NB4 (cell line): Measurements from ENCODE around the gene RPS29.

Experiments
- CTCF ChIP-seq: IDR thresholded peaks from one replicate; pipeline ENCODE4 v1.5.1; 2012; ENCODE audit warnings: low read depth, low read length
- POLR2A ChIP-seq: IDR thresholded peaks from 2 replicates; pipeline ENCODE4 v1.6.1; 2011; ENCODE audit warnings: mild to moderate bottlenecking; ENCODE audit not compliant: insufficient read length; ENCODE audit errors: extremely low read depth

GRCh38 chr14:49582113-49582977 is 3.8 kb downstream of the RPS29 start:
- TF ChIP-seq POLR2A (peak; percentile 27), CTCF (no peak)
